SK-N-SH treated with all-trans-retinoic acid at 6 μM for 48 hours (cell line): ENCODE results near the gene DBN1.

Experiments used
- ARNTL ChIP-seq: fragments of 450-650 bp; formaldehyde crosslinking; IDR thresholded peaks from 2 replicates; pipeline ENCODE4 v1.5.0; 2020; ENCODE audit warnings: low read depth, mild to moderate bottlenecking, moderate library complexity, borderline replicate concordance
- BACH2 ChIP-seq: fragments of 250-450 bp; sonication (Bioruptor Pico); IDR thresholded peaks from 2 replicates; pipeline ENCODE4 v1.9.0; 2021; ENCODE audit warnings: mild to moderate bottlenecking, borderline replicate concordance
- CREB5 ChIP-seq: fragments of 250-450 bp; sonication (Bioruptor Pico); IDR thresholded peaks from 2 replicates; pipeline ENCODE4 v1.5.1; 2020; ENCODE audit warnings: low read depth, mild to moderate bottlenecking, moderate library complexity
- CSDC2 ChIP-seq: fragments of 250-450 bp; sonication (Bioruptor Pico); IDR thresholded peaks from 2 replicates; pipeline ENCODE4 v1.5.0; 2020; ENCODE audit warnings: mild to moderate bottlenecking, moderate library complexity
- GLIS3 ChIP-seq: fragments of 250-450 bp; sonication (Bioruptor Pico); IDR thresholded peaks from 2 replicates; pipeline ENCODE4 v1.5.0; 2020; ENCODE audit warnings: mild to moderate bottlenecking, moderate library complexity
- ISL1 ChIP-seq: fragments of 250-450 bp; sonication (Bioruptor Pico); IDR thresholded peaks from 2 replicates; pipeline ENCODE4 v2.1.2; 2022; ENCODE audit warnings: mild to moderate bottlenecking, moderate library complexity
- PATZ1 ChIP-seq: fragments of 250-450 bp; sonication (Bioruptor Pico); IDR thresholded peaks from 2 replicates; pipeline ENCODE4 v1.8.0; 2020; ENCODE audit warnings: mild to moderate bottlenecking, moderate library complexity, borderline replicate concordance
- RARB ChIP-seq: fragments of 250-450 bp; sonication (Bioruptor Pico); IDR thresholded peaks from 2 replicates; pipeline ENCODE4 v1.8.0; 2021; ENCODE audit warnings: mild to moderate bottlenecking, moderate library complexity
- ZC3H10 ChIP-seq: fragments of 250-450 bp; sonication (Bioruptor Pico); IDR thresholded peaks from 2 replicates; pipeline ENCODE4 v1.5.1; 2021; ENCODE audit warnings: mild to moderate bottlenecking, moderate library complexity
- ZFP30 ChIP-seq: fragments of 450-650 bp; formaldehyde crosslinking; IDR thresholded peaks from 2 replicates; pipeline ENCODE4 v1.5.0; 2022; ENCODE audit warnings: mild to moderate bottlenecking, moderate library complexity
- ZNF70 ChIP-seq: fragments of 450-650 bp; formaldehyde crosslinking; IDR thresholded peaks from 2 replicates; pipeline ENCODE4 v1.5.0; 2020; ENCODE audit warnings: mild to moderate bottlenecking, moderate library complexity

GRCh38 chr5:177429248-177430040, 44.0 kb downstream of the DBN1 start:
- TF ChIP-seq ARNTL (CRISPR knock-in tag) (no peak), BACH2 (CRISPR knock-in tag) (no peak), ZFP30 (CRISPR knock-in tag) (no peak), ZC3H10 (CRISPR knock-in tag) (no peak), PATZ1 (CRISPR knock-in tag) (no peak), RARB (CRISPR knock-in tag) (no peak), ZNF70 (CRISPR knock-in tag) (no peak), GLIS3 (CRISPR knock-in tag) (no peak), ISL1 (CRISPR knock-in tag) (no peak), CREB5 (CRISPR knock-in tag) (no peak), CSDC2 (CRISPR knock-in tag) (no peak)
